Caki2 (cell line): ENCODE measurements around the gene KIF3C. TPM values are rescaled to one million over a fixed set of nuclear protein-coding genes. Genes with fewer than 3 reads are reported as not detected.
"Not testable (repeated sequence)": the region's sequence is repeated elsewhere in the genome, so short reads cannot be mapped to it uniquely, and the experiment has no call there.

Experiments used
- DNase-seq: peaks from one replicate; pipeline ENCODE4 v3.0.0-alpha.2; 2015; ENCODE audit warnings: low read depth
- in situ Hi-C: cut with HindIII; loops from 2 replicates; pipeline ENCODE4 v1.10.0; 2016; ENCODE audit warnings: low sequenced_read_pairs, low pct_unique_long_range_greater_than_20kb, mixed read lengths
- total RNA-seq: library from RNA; depleted of rRNA; stranded (reverse); fragments of >200 nt; shearing (Covaris generic); gene quantifications from 2 replicates; pipeline ENCODE4 v1.2.3, GENCODE V29; 2014; ENCODE audit warnings: low replicate concordance

KIF3C gene
- total RNA-seq, 1 experiment from 2014 or later: 15.7 TPM

GRCh38 chr2:25936889-25937545 is 45.3 kb downstream of the KIF3C start:
- DNase-seq: no peak
- in situ Hi-C loops: no loop called here

GRCh38 chr2:25933622-25934021 is 48.7 kb downstream of the KIF3C start:
- in situ Hi-C loops: no loop called here
- DNase-seq: no peak

GRCh38 chr2:25929789-25930473 is 52.4 kb downstream of the KIF3C start:
- in situ Hi-C loops: no loop called here
- no peak for DNase-seq

GRCh38 chr2:25928668-25929067 is 53.6 kb downstream of the KIF3C start:
- in situ Hi-C loops: no loop called here

GRCh38 chr2:25926984-25927756 is 55.1 kb downstream of the KIF3C start:
- DNase-seq: no peak
- in situ Hi-C loops: no loop called here

More at GRCh38 chr2:25928668-25929067, 53.6 kb downstream of the KIF3C start:
- no peak for DNase-seq

- no peak for DNase-seq
- in situ Hi-C loops: no loop called here
These were observed 59.8 kb downstream of the KIF3C start for GRCh38 chr2:25922501-25922900.

GRCh38 chr2:25920786-25921415 is 61.4 kb downstream of the KIF3C start:
- in situ Hi-C loops: no loop called here

GRCh38 chr2:25920336-25920735 is 62.0 kb downstream of the KIF3C start:
- in situ Hi-C loops: no loop called here
- DNase-seq: peak; percentile 48

More at GRCh38 chr2:25920786-25921415, 61.4 kb downstream of the KIF3C start:
- DNase-seq: no peak

GRCh38 chr2:25917832-25918231 is 64.5 kb downstream of the KIF3C start:
- in situ Hi-C loops: no loop called here
- no peak for DNase-seq

GRCh38 chr2:25917411-25917810 is 64.9 kb downstream of the KIF3C start:
- in situ Hi-C loops, DNase-seq: not testable (repeated sequence)

- in situ Hi-C loops, DNase-seq: not testable (repeated sequence)
These were observed 66.1 kb downstream of the KIF3C start for GRCh38 chr2:25915944-25916772.

- in situ Hi-C loops, DNase-seq: not testable (repeated sequence)
These were observed 66.9 kb downstream of the KIF3C start for GRCh38 chr2:25915411-25915810.

- DNase-seq, in situ Hi-C loops: not testable (repeated sequence)
These were observed 68.7 kb downstream of the KIF3C start for GRCh38 chr2:25913696-25913973.

GRCh38 chr2:25912851-25913695 is 69.2 kb downstream of the KIF3C start:
- in situ Hi-C loops: no loop called here
- no peak for DNase-seq

- DNase-seq, in situ Hi-C loops: not testable (repeated sequence)
These were observed 72.7 kb downstream of the KIF3C start for GRCh38 chr2:25909574-25909973.

- in situ Hi-C loops: no loop called here
- DNase-seq: no peak
These were observed 77.2 kb downstream of the KIF3C start for GRCh38 chr2:25905126-25905525.

- in situ Hi-C loops: no loop called here
These were observed 79.0 kb downstream of the KIF3C start for GRCh38 chr2:25903216-25903776.

More at GRCh38 chr2:25903216-25903776, 79.0 kb downstream of the KIF3C start:
- DNase-seq: no peak
